ENCODE results near the gene EPS8L3.

Gene EPS8L3

DNA sequence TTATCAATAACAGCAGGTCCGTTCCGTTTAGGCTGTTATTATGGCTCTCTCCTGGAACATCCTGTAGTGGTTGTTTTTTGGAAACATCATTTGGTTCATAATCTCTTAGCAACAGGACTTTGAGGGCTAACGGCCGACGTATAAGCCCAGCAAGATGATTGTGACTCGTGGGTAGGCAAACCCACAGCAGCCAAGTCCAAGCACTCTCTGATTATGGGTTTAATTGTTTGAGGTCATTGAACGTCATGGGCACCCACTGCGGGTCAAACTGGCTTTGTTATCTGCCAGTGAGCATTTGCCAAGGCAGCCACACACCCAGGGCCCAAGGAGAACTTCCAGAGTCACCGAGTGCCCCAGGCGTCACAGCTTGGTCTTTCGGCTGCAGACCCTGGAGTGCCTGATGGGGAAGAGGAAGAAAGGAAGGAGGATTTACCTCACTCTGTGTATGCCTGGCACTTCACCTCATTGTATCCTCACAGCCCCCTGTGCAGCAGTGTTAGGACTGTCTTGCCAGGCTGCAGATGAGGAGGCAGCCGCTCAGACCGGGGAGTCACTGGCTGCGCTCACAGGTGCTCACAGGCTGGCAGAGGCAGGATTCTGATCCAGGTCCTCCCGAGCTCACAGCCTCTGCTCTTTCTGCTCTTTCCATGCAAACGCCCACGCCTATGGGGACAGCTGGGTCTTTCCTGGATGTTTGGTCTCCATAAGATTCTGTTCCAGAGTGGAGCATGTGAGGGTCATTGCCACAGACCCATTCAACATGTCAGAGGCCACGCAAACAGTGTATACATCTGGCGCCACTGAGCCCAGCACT, 30.8 kb upstream of the EPS8L3 start:
- no peak for DNase-seq
- H3K27me3 ChIP-seq (replicated peaks; ENCODE audit: insufficient read depth, low read length), result no peaks in the 10 kb centered on the region
- no peak overlapping the region for H3K9ac ChIP-seq (ENCODE audit: low read length)
- H3K79me2 ChIP-seq (ENCODE audit: low read length), result no peaks in the 10 kb centered on the region
- no peak overlapping the region for H3K27ac ChIP-seq (ENCODE audit: low read length)
- no peak overlapping the region for H2AFZ ChIP-seq (ENCODE audit: low read length)
- no peak overlapping the region for H3K4me2 ChIP-seq (ENCODE audit: low read depth, low read length)
- no peaks in the 10 kb centered on the region for H3K36me3 ChIP-seq (replicated peaks; ENCODE audit: insufficient read depth, low read length)
- TF ChIP-seq EZH2 (optimal IDR thresholded peaks at IDR 0.05; ENCODE audit: low read depth, low read length) (no peak), EZH2phosphoT487 (IDR thresholded peaks at IDR 0.05; ENCODE audit: low read length) (no peak)
- TF ChIP-seq, protein P1, sequence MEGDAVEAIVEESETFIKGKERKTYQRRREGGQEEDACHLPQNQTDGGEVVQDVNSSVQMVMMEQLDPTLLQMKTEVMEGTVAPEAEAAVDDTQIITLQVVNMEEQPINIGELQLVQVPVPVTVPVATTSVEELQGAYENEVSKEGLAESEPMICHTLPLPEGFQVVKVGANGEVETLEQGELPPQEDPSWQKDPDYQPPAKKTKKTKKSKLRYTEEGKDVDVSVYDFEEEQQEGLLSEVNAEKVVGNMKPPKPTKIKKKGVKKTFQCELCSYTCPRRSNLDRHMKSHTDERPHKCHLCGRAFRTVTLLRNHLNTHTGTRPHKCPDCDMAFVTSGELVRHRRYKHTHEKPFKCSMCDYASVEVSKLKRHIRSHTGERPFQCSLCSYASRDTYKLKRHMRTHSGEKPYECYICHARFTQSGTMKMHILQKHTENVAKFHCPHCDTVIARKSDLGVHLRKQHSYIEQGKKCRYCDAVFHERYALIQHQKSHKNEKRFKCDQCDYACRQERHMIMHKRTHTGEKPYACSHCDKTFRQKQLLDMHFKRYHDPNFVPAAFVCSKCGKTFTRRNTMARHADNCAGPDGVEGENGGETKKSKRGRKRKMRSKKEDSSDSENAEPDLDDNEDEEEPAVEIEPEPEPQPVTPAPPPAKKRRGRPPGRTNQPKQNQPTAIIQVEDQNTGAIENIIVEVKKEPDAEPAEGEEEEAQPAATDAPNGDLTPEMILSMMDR (IDR thresholded peaks at IDR 0.05; ENCODE audit: low read length), result no peak
- H3K4me1 ChIP-seq (ENCODE audit: low read length), result peaks cover 6% of the 10 kb centered on the region
- H3K9me2 ChIP-seq (replicated peaks; ENCODE audit: insufficient read depth, low read length), result no peaks in the 10 kb centered on the region
- H3K4me3 ChIP-seq (ENCODE audit: low read length), result no peak overlapping the region
- H4K20me1 ChIP-seq (ENCODE audit: insufficient read depth, low read length), result no peaks in the 10 kb centered on the region
- no peaks in the 10 kb centered on the region for H3K9me3 ChIP-seq (replicated peaks; ENCODE audit: insufficient read depth, low read length)
- no peaks in the 10 kb centered on the region for H3F3A ChIP-seq (ENCODE audit: insufficient read depth, low read length)

- Histone ChIP-seq H4K20me1 (ENCODE audit: insufficient read depth, low read length) (no peaks in the 10 kb centered on the region), H3K4me2 (ENCODE audit: low read depth, low read length) (no peak overlapping the region), H3K79me2 (ENCODE audit: low read length) (no peaks in the 10 kb centered on the region), H2AFZ (ENCODE audit: low read length) (no peak overlapping the region), H3K9me2 (replicated peaks; ENCODE audit: insufficient read depth, low read length) (no peaks in the 10 kb centered on the region), H3F3A (ENCODE audit: insufficient read depth, low read length) (no peaks in the 10 kb centered on the region), H3K27ac (ENCODE audit: low read length) (no peak overlapping the region), H3K4me1 (ENCODE audit: low read length) (peaks cover 6% of the 10 kb centered on the region), H3K9me3 (replicated peaks; ENCODE audit: insufficient read depth, low read length) (no peaks in the 10 kb centered on the region), H3K9ac (ENCODE audit: low read length) (no peak overlapping the region), H3K4me3 (ENCODE audit: low read length) (no peak overlapping the region), H3K36me3 (replicated peaks; ENCODE audit: insufficient read depth, low read length) (no peaks in the 10 kb centered on the region), H3K27me3 (replicated peaks; ENCODE audit: insufficient read depth, low read length) (no peaks in the 10 kb centered on the region)
- no peak for TF ChIP-seq EZH2 (optimal IDR thresholded peaks at IDR 0.05; ENCODE audit: low read depth, low read length)
- TF ChIP-seq, protein P1 (IDR thresholded peaks at IDR 0.05; ENCODE audit: low read length), result no peak
- TF ChIP-seq EZH2phosphoT487 (IDR thresholded peaks at IDR 0.05; ENCODE audit: low read length), result no peak
- DNase-seq, result no peak
These were observed 30.0 kb upstream of the EPS8L3 start for GRCh38 chr1:109793486-109794318.

- no peak overlapping the region for H3K27ac ChIP-seq (ENCODE audit: low read length)
- H2AFZ ChIP-seq (ENCODE audit: low read length), result no peak overlapping the region
- no peak for DNase-seq
- H3K9ac ChIP-seq (ENCODE audit: low read length), result no peak overlapping the region
- TF ChIP-seq, protein P1 (IDR thresholded peaks at IDR 0.05; ENCODE audit: low read length), result no peak
- TF ChIP-seq EZH2 (optimal IDR thresholded peaks at IDR 0.05; ENCODE audit: low read depth, low read length) (no peak), EZH2phosphoT487 (IDR thresholded peaks at IDR 0.05; ENCODE audit: low read length) (no peak)
- H3K4me1 ChIP-seq (ENCODE audit: low read length), result peaks cover 6% of the 10 kb centered on the region
- no peaks in the 10 kb centered on the region for H4K20me1 ChIP-seq (ENCODE audit: insufficient read depth, low read length)
- no peaks in the 10 kb centered on the region for H3K36me3 ChIP-seq (replicated peaks; ENCODE audit: insufficient read depth, low read length)
- no peaks in the 10 kb centered on the region for H3K9me3 ChIP-seq (replicated peaks; ENCODE audit: insufficient read depth, low read length)
- H3F3A ChIP-seq (ENCODE audit: insufficient read depth, low read length), result no peaks in the 10 kb centered on the region
- H3K9me2 ChIP-seq (replicated peaks; ENCODE audit: insufficient read depth, low read length), result no peaks in the 10 kb centered on the region
- H3K27me3 ChIP-seq (replicated peaks; ENCODE audit: insufficient read depth, low read length), result no peaks in the 10 kb centered on the region
- H3K79me2 ChIP-seq (ENCODE audit: low read length), result no peaks in the 10 kb centered on the region
- H3K4me2 ChIP-seq (ENCODE audit: low read depth, low read length), result no peak overlapping the region
- H3K4me3 ChIP-seq (ENCODE audit: low read length), result no peak overlapping the region
These were observed 29.4 kb upstream of the EPS8L3 start for GRCh38 chr1:109793089-109793485.

Data from MM.1S (cell line).